CD4-positive, alpha-beta T cell treated with Interleukin-10 for 1 hour (primary cell): ENCODE results near the gene DPM1.

Experiments
- DNase-seq: peaks from one replicate; pipeline ENCODE4 v3.0.0-alpha.2; 2020

The DPM1 gene

GRCh38 chr20:50957798-50958614 is at the start of gene DPM1:
Gene DPM1 (minus strand): TSS chr20:50958532. CDS start chr20:50958523, 9 bp downstream.
- DNase-seq = peak; percentile 28

GRCh38 chr20:51005214-51005613 is 46.9 kb upstream of the DPM1 start:
- no peak for DNase-seq

GRCh38 chr20:51004781-51005180 is 46.4 kb upstream of the DPM1 start:
- DNase-seq = no peak

GRCh38 chr20:51004305-51004727 is 46.0 kb upstream of the DPM1 start:
- DNase-seq = no peak

- no peak for DNase-seq
Observed at GRCh38 chr20:51003753-51004152, 45.4 kb upstream of the DPM1 start.

GRCh38 chr20:51002633-51003032 is 44.3 kb upstream of the DPM1 start:
- DNase-seq = no peak

GRCh38 chr20:51001430-51002265 is 43.3 kb upstream of the DPM1 start:
- no peak for DNase-seq

- DNase-seq = no peak
Observed at GRCh38 chr20:50999355-50999754, 41.0 kb upstream of the DPM1 start.

GRCh38 chr20:50996901-50997865 is 38.9 kb upstream of the DPM1 start:
- no peak for DNase-seq

GRCh38 chr20:50995506-50995905 is 37.2 kb upstream of the DPM1 start:
- DNase-seq = no peak

- DNase-seq = no peak
Observed at GRCh38 chr20:50993876-50994275, 35.5 kb upstream of the DPM1 start.

GRCh38 chr20:50992733-50993457 is 34.6 kb upstream of the DPM1 start:
- DNase-seq = peak; percentile 50

GRCh38 chr20:50992336-50992732 is 34.0 kb upstream of the DPM1 start:
- DNase-seq = no peak

- no peak for DNase-seq
Observed at GRCh38 chr20:50991076-50991475, 32.7 kb upstream of the DPM1 start.

GRCh38 chr20:50987493-50988210 is 29.3 kb upstream of the DPM1 start:
- DNase-seq = peak; percentile 82

GRCh38 chr20:50983321-50983720 is 25.0 kb upstream of the DPM1 start:
- DNase-seq = no peak

GRCh38 chr20:50982363-50982762 is 24.0 kb upstream of the DPM1 start:
- no peak for DNase-seq

- DNase-seq = no peak
Observed at GRCh38 chr20:50981714-50982048, 23.3 kb upstream of the DPM1 start.

GRCh38 chr20:50980851-50981713 is 22.8 kb upstream of the DPM1 start:
- DNase-seq = peak; percentile 64

- DNase-seq = no peak
Observed at GRCh38 chr20:50980071-50980681, 21.8 kb upstream of the DPM1 start.
